COR-L47 (cell line): ENCODE results near the gene RNF224.

Experiments
- DNase-seq: peaks from one replicate; lab custom pipeline; 2025; lab: John Stamatoyannopoulos, UW

The RNF224 gene

GRCh38 chr9:137227054-137227852 is at the start of gene RNF224:
RNF224 (plus strand) TSS chr9:137227502; CDS start chr9:137228336, 834 bp downstream.
- DNase-seq = peak; percentile 75

DNA sequence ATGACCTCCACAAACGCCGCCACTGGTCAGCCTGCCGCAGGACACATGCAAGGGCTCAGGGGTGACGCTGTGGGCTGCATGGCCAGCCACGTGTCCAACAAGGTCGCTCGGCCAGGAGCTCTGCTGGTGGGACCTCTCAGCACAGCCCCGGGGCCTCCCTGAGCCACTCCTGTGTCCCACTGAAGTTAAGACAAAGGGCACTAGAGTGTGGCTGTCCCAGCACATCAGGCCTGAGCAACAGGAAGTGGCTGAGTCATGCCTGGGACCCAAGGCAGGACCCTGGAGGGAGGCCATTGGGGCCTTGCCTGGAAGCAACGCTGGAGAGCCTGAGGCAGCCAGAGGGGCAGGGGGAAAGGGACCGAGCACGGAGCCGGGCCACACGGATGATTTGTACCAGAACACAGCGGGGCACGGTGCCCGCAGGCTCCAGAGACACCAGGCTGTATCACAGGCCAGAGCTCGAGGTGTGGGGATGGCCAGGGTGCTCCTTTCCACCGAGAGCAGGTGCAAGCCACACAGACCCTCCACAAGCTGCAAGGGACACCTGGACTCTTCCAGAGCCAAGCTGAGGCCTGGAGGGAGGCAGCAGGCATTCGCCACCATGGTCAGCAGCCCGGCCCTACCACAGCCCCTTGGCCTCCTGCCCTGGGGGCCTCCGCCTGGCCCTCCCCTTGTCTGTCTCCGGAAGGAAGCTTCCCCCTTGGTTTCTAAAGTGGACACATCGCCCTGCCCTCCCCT is 48.9 kb upstream of the RNF224 start:
- DNase-seq = no peak

GRCh38 chr9:137178939-137179630 is 48.2 kb upstream of the RNF224 start:
- no peak for DNase-seq

DNA sequence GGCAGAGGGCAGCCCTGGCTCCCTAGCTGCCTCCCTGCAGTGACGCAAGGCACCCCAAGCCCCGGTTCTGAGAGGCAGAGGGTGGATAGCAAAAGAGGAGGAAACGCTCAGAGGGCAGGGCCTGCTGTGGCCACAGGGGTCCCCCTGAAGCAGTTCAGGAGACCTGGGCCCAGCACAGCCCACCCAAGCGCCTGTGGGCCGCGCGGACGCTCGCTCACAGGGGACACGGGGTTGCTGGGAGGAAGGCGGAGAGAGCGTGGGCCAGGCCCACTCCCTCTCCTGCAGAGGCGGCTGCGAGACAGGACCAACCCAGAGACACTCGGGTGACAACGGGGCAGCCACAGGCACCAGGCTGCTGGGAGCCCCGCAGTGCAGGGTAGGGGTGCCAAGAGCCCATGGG is 47.5 kb upstream of the RNF224 start:
- no peak for DNase-seq

GRCh38 chr9:137180491-137180890 is 46.8 kb upstream of the RNF224 start:
- no peak for DNase-seq

DNA sequence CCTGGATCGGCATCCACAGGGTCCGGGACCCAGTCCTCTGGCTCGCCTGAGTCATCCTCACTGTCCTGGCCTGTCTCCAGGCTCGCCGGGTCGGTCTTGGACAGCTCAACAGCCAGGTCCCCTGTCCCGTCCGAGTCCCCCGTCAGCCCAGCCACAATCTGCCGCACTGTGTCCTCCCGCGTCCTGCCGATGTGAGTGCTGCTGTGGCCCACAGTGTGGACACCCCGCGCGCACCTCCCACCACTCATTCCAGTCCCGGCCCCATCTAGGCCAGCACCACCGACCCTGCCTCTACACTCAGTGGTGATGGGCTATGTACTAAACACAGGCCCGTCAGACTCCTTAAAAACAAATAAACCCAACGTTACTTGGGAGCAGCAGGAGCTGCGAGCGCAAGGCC is 45.6 kb upstream of the RNF224 start:
- no peak for DNase-seq

DNA sequence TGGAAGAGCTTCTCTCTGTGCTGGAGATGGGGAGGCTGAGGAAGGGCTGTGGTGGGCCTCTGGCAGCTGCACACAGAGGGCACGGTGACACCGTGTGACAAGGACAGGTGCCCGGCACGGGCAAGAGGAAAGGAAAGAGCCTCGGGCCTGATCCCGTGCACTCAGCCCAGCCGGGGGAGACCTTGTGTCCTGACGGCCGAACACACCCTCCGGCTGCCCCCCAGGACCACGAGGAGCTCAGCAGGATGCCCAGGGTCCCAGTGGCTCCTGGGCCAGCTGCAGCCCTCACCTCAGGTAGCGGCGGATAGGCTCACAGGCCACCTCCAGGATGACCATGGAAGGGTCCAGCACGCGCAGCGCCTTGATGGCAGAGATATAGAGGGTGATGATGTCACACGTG is 44.5 kb upstream of the RNF224 start:
- DNase-seq = no peak

DNA sequence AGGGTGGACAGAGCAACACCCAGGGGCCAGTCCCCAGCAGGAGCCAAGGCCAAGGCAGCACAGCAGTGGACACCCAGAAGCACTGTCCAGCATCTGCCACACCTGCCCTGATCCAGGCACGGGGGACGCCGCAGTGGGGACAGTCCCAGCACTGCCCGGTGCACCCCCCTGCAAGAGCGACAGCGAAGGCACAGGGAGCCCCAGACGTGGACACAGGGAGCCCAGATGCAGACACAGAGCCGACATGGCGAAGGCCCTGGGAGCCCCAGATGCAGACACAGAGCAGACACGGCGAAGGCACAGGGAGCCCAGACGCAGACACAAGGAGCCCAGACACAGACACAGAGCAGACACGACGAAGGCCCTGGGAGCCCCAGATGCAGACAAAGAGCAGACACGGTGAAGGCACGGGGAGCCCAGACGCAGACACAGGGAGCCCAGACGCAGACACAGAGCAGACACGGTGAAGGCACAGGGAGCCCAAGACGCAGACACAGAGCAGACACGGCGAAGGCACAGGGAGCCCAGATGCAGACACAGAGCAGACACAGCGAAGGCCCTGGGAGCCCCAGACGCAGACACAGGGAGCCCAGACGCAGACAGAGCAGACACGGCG is 43.2 kb upstream of the RNF224 start:
- no peak for DNase-seq

DNA sequence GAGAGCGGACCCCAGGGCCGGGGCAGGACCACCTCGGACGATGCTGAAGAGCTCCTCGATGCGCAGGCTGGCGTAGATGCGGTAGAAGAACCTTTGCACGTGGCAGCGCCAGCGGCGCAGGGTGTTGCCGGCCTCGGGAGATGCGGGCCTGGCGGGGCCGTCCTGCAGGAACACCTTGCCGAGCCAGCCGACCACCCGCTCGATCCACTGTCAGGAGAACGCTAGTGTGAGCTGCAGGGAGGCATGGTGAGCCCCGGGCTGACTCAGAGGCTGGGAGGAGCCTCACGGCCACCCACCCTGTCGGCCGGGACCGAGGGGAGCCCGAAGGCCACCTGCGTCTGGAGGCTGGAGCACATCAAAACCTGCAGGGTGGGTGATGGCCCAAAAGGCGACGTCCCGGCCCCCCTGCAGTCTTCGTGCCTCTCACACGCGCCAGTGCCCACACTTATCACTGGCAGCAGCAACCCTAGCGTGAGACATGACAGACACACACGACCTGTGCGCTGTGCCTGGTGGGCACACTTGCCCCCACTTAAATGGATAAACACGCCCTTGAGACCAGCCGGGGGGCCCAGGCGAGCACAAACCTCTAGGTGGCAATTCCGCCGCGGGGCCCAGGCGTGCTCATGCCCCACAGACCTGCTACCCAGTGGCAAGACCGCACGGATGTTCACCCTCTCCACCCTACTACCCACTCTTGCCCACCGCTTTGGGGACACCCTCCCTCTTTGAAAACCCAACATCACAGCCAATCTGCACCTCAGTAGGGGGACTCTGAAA is 42.2 kb upstream of the RNF224 start:
- DNase-seq = no peak

- DNase-seq = no peak
Measured at GRCh38 chr9:137185921-137186320, 41.4 kb upstream of the RNF224 start.

- DNase-seq = no peak
Measured at GRCh38 chr9:137186385-137186784, 40.9 kb upstream of the RNF224 start.

- DNase-seq = no peak
Measured at GRCh38 chr9:137187386-137187785, 39.9 kb upstream of the RNF224 start.

DNA sequence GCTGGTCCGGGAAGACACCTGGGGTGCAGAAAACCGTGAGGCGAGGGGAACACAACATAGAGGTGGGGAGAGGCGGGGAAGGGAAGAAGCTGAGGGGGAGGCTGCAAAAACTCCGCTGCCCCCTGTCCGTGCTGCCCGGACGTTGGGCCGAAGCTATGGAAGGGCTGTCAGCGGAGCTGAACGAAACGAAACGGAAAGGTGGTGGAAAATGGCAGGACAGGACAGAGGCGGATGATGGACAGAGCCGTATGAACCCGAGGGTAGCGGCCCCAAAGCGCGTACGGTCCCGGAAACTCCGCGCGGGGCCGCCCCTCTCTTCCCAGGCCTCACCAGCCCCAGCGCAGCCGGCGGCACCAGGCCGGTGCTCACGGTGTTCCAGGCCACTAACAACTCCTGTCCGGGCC is 39.2 kb upstream of the RNF224 start:
- no peak for DNase-seq

GRCh38 chr9:137188490-137189296 is 38.6 kb upstream of the RNF224 start, which contains the start of the genes ANAPC2 and SSNA1:
ANAPC2 (minus strand) TSS chr9:137188560; CDS start chr9:137188532, 28 bp downstream.
SSNA1 (plus strand) TSS chr9:137188676; CDS start chr9:137188727, 51 bp downstream.
- peak; percentile 91 for DNase-seq

GRCh38 chr9:137189297-137190295 is 37.7 kb upstream of the RNF224 start:
- no peak for DNase-seq

DNA sequence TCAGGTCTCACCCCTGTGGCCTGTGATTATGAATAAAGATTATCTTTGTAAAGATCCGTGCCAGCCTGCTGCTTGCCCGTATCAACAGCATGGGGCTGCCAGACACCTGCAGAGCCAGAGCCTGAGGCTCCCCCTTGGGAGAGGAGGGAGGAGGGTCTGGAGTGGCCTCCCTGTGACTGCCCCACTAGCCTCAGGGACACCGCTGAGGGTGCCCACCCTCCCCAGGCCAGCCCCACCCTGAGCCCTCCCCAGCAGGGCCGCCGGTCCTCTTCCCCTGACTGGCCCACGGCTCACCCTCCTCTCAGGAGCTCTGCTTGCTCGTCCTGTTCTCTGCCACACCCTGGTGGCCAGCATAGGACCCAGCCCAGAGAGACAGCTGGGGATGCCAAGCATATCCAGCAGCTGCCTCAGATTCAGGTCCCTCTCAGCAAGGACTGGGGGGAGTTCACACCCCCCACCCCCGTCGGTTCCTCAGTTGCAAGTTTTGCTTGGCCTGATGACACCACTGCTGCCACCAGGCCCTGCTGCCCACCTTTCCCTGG is 36.9 kb upstream of the RNF224 start:
- DNase-seq = no peak

DNA sequence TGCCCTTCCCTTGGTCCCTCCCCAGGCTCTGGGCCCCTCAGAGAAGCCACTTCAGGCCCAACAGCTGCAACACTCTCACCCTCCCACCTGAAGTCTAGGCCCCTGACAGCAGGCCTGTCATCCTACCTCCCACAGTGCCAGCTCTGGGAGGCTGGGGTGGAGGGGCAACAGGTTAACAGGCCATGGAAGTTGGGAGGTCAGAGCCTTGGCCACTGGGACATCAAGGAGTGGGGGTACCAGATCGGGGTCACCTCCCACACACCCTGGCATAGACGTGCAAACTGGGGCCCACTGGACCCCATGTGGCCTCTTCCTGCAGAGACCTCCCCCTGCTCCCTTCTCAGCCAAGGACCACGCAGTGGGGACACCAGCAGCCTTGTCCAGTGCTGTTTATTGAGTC is 36.1 kb upstream of the RNF224 start:
- no peak for DNase-seq

GRCh38 chr9:137191691-137192447 is 35.4 kb upstream of the RNF224 start:
- no peak for DNase-seq
